Calu3 (cell line): ENCODE data around the gene SEL1L3. TPM values are rescaled to one million over a fixed set of nuclear protein-coding genes. Genes with fewer than 3 reads are reported as not detected.

Experiments
- BruUV-seq: library from RNA; stranded (reverse); fragments of 400-500 nt; replicated peaks from 2 replicates; lab custom pipeline; 2021; lab: Mats Ljungman, UMichigan
- CTCF ChIA-PET: fragments of 300-600 bp; sonication (Branson Sonifier 250); formaldehyde crosslinking; loops from one replicate; lab custom pipeline; 2022; ENCODE audit warnings: antibody characterized with exemption; lab: Charles Lee
- DNase-seq: peaks from one replicate; pipeline ENCODE4 v3.0.0; 2022
- H3K27ac Mint-ChIP-seq: one replicate; pipeline ENCODE4 v1.8.0; 2022; ENCODE audit warnings: mixed read lengths; ENCODE audit not compliant: unreplicated experiment
- H3K27me3 Mint-ChIP-seq: one replicate; pipeline ENCODE4 v1.8.0; 2022; ENCODE audit warnings: mixed read lengths; ENCODE audit not compliant: unreplicated experiment
- H3K36me3 Mint-ChIP-seq: one replicate; pipeline ENCODE4 v1.8.0; 2022; ENCODE audit warnings: mild to moderate bottlenecking, moderate library complexity, mixed read lengths; ENCODE audit not compliant: insufficient read depth, unreplicated experiment
- H3K4me1 Mint-ChIP-seq: one replicate; pipeline ENCODE4 v1.8.0; 2022; ENCODE audit warnings: mild to moderate bottlenecking, low read depth, mixed read lengths; ENCODE audit not compliant: unreplicated experiment
- H3K4me3 Mint-ChIP-seq: one replicate; pipeline ENCODE4 v1.8.0; 2022; ENCODE audit warnings: mild to moderate bottlenecking, low read depth, moderate library complexity, mixed read lengths; ENCODE audit not compliant: unreplicated experiment
- H3K9me3 Mint-ChIP-seq: one replicate; pipeline ENCODE4 v1.8.0; 2022; ENCODE audit warnings: low read depth, mixed read lengths; ENCODE audit not compliant: unreplicated experiment
- CTCF ChIP-seq: fragments of 200-600 bp; IDR thresholded peaks from one replicate; pipeline ENCODE4 v1.8.0; 2022; ENCODE audit warnings: antibody characterized with exemption; ENCODE audit not compliant: unreplicated experiment
- intact Hi-C: fragments of 100-400 bp; cut with micrococcal nuclease; formaldehyde crosslinking; loops from one replicate; pipeline ENCODE4 v1.10.0; 2022; ENCODE audit not compliant: unreplicated experiment
- total RNA-seq: library from RNA; stranded (reverse); gene quantifications from 2 replicates; pipeline ENCODE4 v1.2.3, GENCODE V29; 2022

SEL1L3 gene
- total RNA-seq, 1 experiment from 2014 or later: 120 TPM

- no TSS peak for BruUV-seq
- Mint-ChIP-seq H3K4me3 (no peak overlapping the region), H3K27me3 (no peaks in the 10 kb centered on the region), H3K9me3 (peaks cover 4% of the 10 kb centered on the region), H3K4me1 (peaks cover 12% of the 10 kb centered on the region), H3K36me3 (no peaks in the 10 kb centered on the region), H3K27ac (no peak overlapping the region)
- intact Hi-C loops: no loop called here
- DNase-seq: no peak
- CTCF ChIA-PET: no interaction called here
- no peak for TF ChIP-seq CTCF
These were observed 42.6 kb upstream of the SEL1L3 start for GRCh38 chr4:25905371-25905770.

GRCh38 chr4:25904748-25905082 is 41.9 kb upstream of the SEL1L3 start:
- Mint-ChIP-seq H3K4me3 (no peak overlapping the region), H3K4me1 (peaks cover 12% of the 10 kb centered on the region), H3K27me3 (no peaks in the 10 kb centered on the region), H3K27ac (no peak overlapping the region), H3K9me3 (peaks cover 4% of the 10 kb centered on the region), H3K36me3 (no peaks in the 10 kb centered on the region)
- BruUV-seq: no TSS peak
- CTCF ChIA-PET: no interaction called here
- intact Hi-C loops: no loop called here
- no peak for DNase-seq
- TF ChIP-seq CTCF: no peak

GRCh38 chr4:25903900-25904747 is 41.3 kb upstream of the SEL1L3 start:
- no peak overlapping the region for H3K4me3 Mint-ChIP-seq
- no peak for TF ChIP-seq CTCF
- intact Hi-C loops: no loop called here

GRCh38 chr4:25901030-25901430 is 38.2 kb upstream of the SEL1L3 start:
- DNase-seq: no peak
- Mint-ChIP-seq H3K36me3 (no peaks in the 10 kb centered on the region), H3K27ac (no peak overlapping the region), H3K27me3 (no peaks in the 10 kb centered on the region), H3K9me3 (no peaks in the 10 kb centered on the region), H3K4me3 (no peak overlapping the region), H3K4me1 (peaks cover 8% of the 10 kb centered on the region)
- TF ChIP-seq CTCF: no peak
- CTCF ChIA-PET: no interaction called here
- BruUV-seq: no TSS peak
- intact Hi-C loops: no loop called here

More at GRCh38 chr4:25903900-25904747, 41.3 kb upstream of the SEL1L3 start:
- DNase-seq: no peak
- Mint-ChIP-seq H3K27ac (no peak overlapping the region), H3K27me3 (no peaks in the 10 kb centered on the region), H3K9me3 (peaks cover 2% of the 10 kb centered on the region), H3K4me1 (peaks cover 10% of the 10 kb centered on the region), H3K36me3 (no peaks in the 10 kb centered on the region)
- no TSS peak for BruUV-seq
- CTCF ChIA-PET: no interaction called here
